Right atrium auricular region (tissue), 2 donors: ENCODE measurements around the gene PPP1R9B. TPM values are rescaled to one million over a fixed set of nuclear protein-coding genes. Genes with fewer than 3 reads are reported as not detected.

ENCODE experiments used
- DNase-seq: peaks from one replicate; pipeline ENCODE4 v3.0.0-alpha.2; 2019; ENCODE audit warnings: low spot score
- H3K27ac ChIP-seq, 2 donors: fragments of 200-600 bp; sonication (generic); 1 replicate in 1 of 2; 2 replicates in 1 of 2; pipeline ENCODE4 v1.5.1; 2016 to 2019
- H3K27me3 ChIP-seq, 2 donors: fragments of 200-600 bp; sonication (generic); one replicate each; pipeline versions ENCODE4 v1.5.1 to v1.6.0; 2017 to 2019
- H3K36me3 ChIP-seq: fragments of 200-600 bp; sonication (generic); one replicate; pipeline ENCODE4 v1.5.1; 2016
- H3K4me1 ChIP-seq, 2 donors: fragments of 200-600 bp; sonication (generic); one replicate each; pipeline versions ENCODE4 v1.5.1 to v1.6.0; 2017 to 2019
- H3K4me3 ChIP-seq, 2 donors: fragments of 200-600 bp; sonication (generic); 1 replicate in 1 of 2; 2 replicates in 1 of 2; pipeline ENCODE4 v1.5.1; 2017 to 2019; ENCODE audit warnings: mild to moderate bottlenecking in 1 of 2, moderate library complexity in 1 of 2
- H3K9me3 ChIP-seq, 2 donors: fragments of 200-600 bp; sonication (generic); one replicate each; pipeline ENCODE4 v1.5.1; 2019
- CTCF ChIP-seq, 2 donors: fragments of 200-600 bp; sonication (generic); IDR thresholded peaks; one replicate each; pipeline ENCODE4 v1.5.1; 2019; ENCODE audit warnings: antibody characterized with exemption in 2 of 2
- total RNA-seq, 2 donors: library from RNA; depleted of rRNA; stranded (reverse); fragments of >200 nt; gene quantifications; one replicate each; pipeline ENCODE4 v1.1.0, GENCODE V29; 2016

Gene PPP1R9B
- total RNA-seq, 2 donors from 2014 or later = 16.9 to 24.2 TPM

- Histone ChIP-seq H3K4me3 (no peak overlapping the region), H3K36me3 (no peaks in the 10 kb centered on the region)
Observed at GRCh38 chr17:50172936-50173334, 22.5 kb upstream of the PPP1R9B start.

GRCh38 chr17:50172130-50172529, 21.7 kb upstream of the PPP1R9B start:
- H3K36me3 ChIP-seq = no peaks in the 10 kb centered on the region
- H3K4me1 ChIP-seq = peaks cover 0 to 64% of the 10 kb centered on the region in 2 donors

More at GRCh38 chr17:50172936-50173334, 22.5 kb upstream of the PPP1R9B start:
- Histone ChIP-seq H3K27me3 (no peaks in the 10 kb centered on the region), H3K4me1 (peaks cover 0 to 64% of the 10 kb centered on the region in 2 donors), H3K9me3 (no peaks in the 10 kb centered on the region), H3K27ac (peak overlapping the region; percentile 82 to 84)
- no peak for TF ChIP-seq CTCF (IDR thresholded peaks at IDR 0.05)
- DNase-seq = no peak

GRCh38 chr17:50171371-50172071, 21.0 kb upstream of the PPP1R9B start:
- Histone ChIP-seq H3K4me1 (peaks cover 0 to 61% of the 10 kb centered on the region in 2 donors), H3K9me3 (no peaks in the 10 kb centered on the region), H3K27ac (peak overlapping the region; percentile 74 to 90), H3K36me3 (no peaks in the 10 kb centered on the region), H3K4me3 (no peak overlapping the region), H3K27me3 (no peaks in the 10 kb centered on the region)
- no peak for TF ChIP-seq CTCF (IDR thresholded peaks at IDR 0.05)
- no peak for DNase-seq

More at GRCh38 chr17:50172130-50172529, 21.7 kb upstream of the PPP1R9B start:
- no peaks in the 10 kb centered on the region for H3K27me3 ChIP-seq
- peak overlapping the region; percentile 74 to 90 for H3K27ac ChIP-seq
- no peaks in the 10 kb centered on the region for H3K9me3 ChIP-seq
- no peak for DNase-seq
- no peak for TF ChIP-seq CTCF (IDR thresholded peaks at IDR 0.05)
- no peak overlapping the region for H3K4me3 ChIP-seq

- H3K4me1 ChIP-seq = peaks cover 0 to 57% of the 10 kb centered on the region in 2 donors
- no peaks in the 10 kb centered on the region for H3K9me3 ChIP-seq
- H3K27ac ChIP-seq = peak overlapping the region; percentile 74 to 90
- no peak for TF ChIP-seq CTCF (IDR thresholded peaks at IDR 0.05)
- no peaks in the 10 kb centered on the region for H3K36me3 ChIP-seq
- H3K4me3 ChIP-seq = no peak overlapping the region
- no peak for DNase-seq
- H3K27me3 ChIP-seq = no peaks in the 10 kb centered on the region
Observed at GRCh38 chr17:50170662-50171370, 20.3 kb upstream of the PPP1R9B start.

GRCh38 chr17:50169881-50170459, 19.5 kb upstream of the PPP1R9B start:
- Histone ChIP-seq H3K4me1 (peaks cover 0 to 63% of the 10 kb centered on the region in 2 donors), H3K4me3 (no peak overlapping the region), H3K36me3 (no peaks in the 10 kb centered on the region), H3K27me3 (no peaks in the 10 kb centered on the region), H3K27ac (peak overlapping the region; percentile 74 to 90), H3K9me3 (no peaks in the 10 kb centered on the region)
- no peak for DNase-seq
- no peak for TF ChIP-seq CTCF (IDR thresholded peaks at IDR 0.05)
